Stomach (tissue), 4 donors: ENCODE measurements around the gene KLHL4.
"Not testable (repeated sequence)": the region's sequence is repeated elsewhere in the genome, so short reads cannot be mapped to it uniquely, and the experiment has no call there.

Source experiments
- CTCF ChIP-seq, 7 experiments: fragments of 450-650 bp in 4 of 7; fragments of 200-600 bp in 3 of 7; sonication (generic) in 3 of 7; IDR thresholded peaks; one replicate each; pipeline ENCODE4 v1.5.1; 2016 to 2019; ENCODE audit warnings: antibody characterized with exemption in 7 of 7, control low read depth in 2 of 7, mild to moderate bottlenecking in 1 of 7
- POLR2A ChIP-seq, 4 donors: fragments of 450-650 bp; IDR thresholded peaks; one replicate each; pipeline ENCODE4 v1.6.1; 2016; ENCODE audit warnings: antibody characterized with exemption in 4 of 4, control low read depth in 2 of 4, mild to moderate bottlenecking in 1 of 4, moderate library complexity in 1 of 4
- POLR2AphosphoS5 ChIP-seq, 3 donors: sonication (generic); formaldehyde crosslinking; IDR thresholded peaks; one replicate each; pipeline ENCODE4 v1.6.1; 2016; ENCODE audit warnings: antibody characterized with exemption in 3 of 3

GRCh38 chrX:87688113-87688748 lies 170.6 kb downstream of the KLHL4 start:
- TF ChIP-seq CTCF, POLR2AphosphoS5, POLR2A (IDR thresholded peaks at IDR 0.05): not testable (repeated sequence)
